Stimulated activated CD8-positive, alpha-beta memory T cell treated with anti-CD3 and anti-CD28 coated beads, Interleukin-15, amount 100 ng/mL, for 4 hours (primary cell): ENCODE measurements around the gene PLA2G2C.
"Not testable (repeated sequence)": the region's sequence is repeated elsewhere in the genome, so short reads cannot be mapped to it uniquely, and the experiment has no call there.

Experiments used
- DNase-seq, 2 donors: peaks; one replicate each; pipeline ENCODE4 v3.0.0-alpha.2; 2020; ENCODE audit warnings: low read depth in 2 of 2

The PLA2G2C gene

GRCh38 chr1:20185834-20186782 is at the start of gene PLA2G2C, which contains the start of gene UBXN10:
Gene PLA2G2C, minus strand, starts transcription at chr1:20186518. Its CDS starts 9,155 bp downstream, at chr1:20177363.
Gene UBXN10, plus strand, starts transcription at chr1:20186096. Its CDS starts 4,466 bp downstream, at chr1:20190562.
- no peak for DNase-seq

GRCh38 chr1:20234788-20235535 is 48.6 kb upstream of the PLA2G2C start:
- DNase-seq: no peak

GRCh38 chr1:20233866-20234265 is 47.5 kb upstream of the PLA2G2C start:
- no peak for DNase-seq

GRCh38 chr1:20233394-20233793 is 47.1 kb upstream of the PLA2G2C start:
- no peak for DNase-seq

- DNase-seq: not testable (repeated sequence)
Observed at GRCh38 chr1:20232564-20232963, 46.2 kb upstream of the PLA2G2C start.

GRCh38 chr1:20229171-20229570 is 42.9 kb upstream of the PLA2G2C start:
- DNase-seq: no peak

GRCh38 chr1:20228314-20228825 is 42.1 kb upstream of the PLA2G2C start:
- DNase-seq: no peak

- DNase-seq: no peak
Observed at GRCh38 chr1:20227704-20228103, 41.4 kb upstream of the PLA2G2C start.

- DNase-seq: no peak
Observed at GRCh38 chr1:20224546-20224945, 38.2 kb upstream of the PLA2G2C start.

- no peak for DNase-seq
Observed at GRCh38 chr1:20223551-20224419, 37.5 kb upstream of the PLA2G2C start.

GRCh38 chr1:20223106-20223505 is 36.8 kb upstream of the PLA2G2C start:
- no peak for DNase-seq

GRCh38 chr1:20220036-20220435 is 33.7 kb upstream of the PLA2G2C start:
- no peak for DNase-seq

GRCh38 chr1:20219053-20219452 is 32.7 kb upstream of the PLA2G2C start:
- not testable (repeated sequence) for DNase-seq

GRCh38 chr1:20216574-20216973 is 30.3 kb upstream of the PLA2G2C start:
- no peak for DNase-seq

GRCh38 chr1:20215716-20216115 is 29.4 kb upstream of the PLA2G2C start:
- DNase-seq: no peak

GRCh38 chr1:20212685-20213331 is 26.5 kb upstream of the PLA2G2C start:
- peak; percentile 7 to 10 for DNase-seq

- DNase-seq: no peak
Observed at GRCh38 chr1:20212085-20212684, 25.9 kb upstream of the PLA2G2C start.

GRCh38 chr1:20211511-20211931 is 25.2 kb upstream of the PLA2G2C start:
- no peak for DNase-seq

GRCh38 chr1:20210736-20211460 is 24.6 kb upstream of the PLA2G2C start:
- DNase-seq: no peak

- no peak for DNase-seq
Observed at GRCh38 chr1:20209471-20209870, 23.2 kb upstream of the PLA2G2C start.
